ENCODE measurements around the gene C19orf73. TPM values are rescaled to one million over a fixed set of nuclear protein-coding genes. Genes with fewer than 3 reads are reported as not detected.

The C19orf73 gene
- total RNA-seq, 6 experiments from 2014 or later, result 0.73 to 8.1 (median 1.5) TPM

GRCh38 chr19:49109569-49110233 is 9.2 kb downstream of the C19orf73 start:
- ATAC-seq, result no peak
- intact Hi-C loops (cut with DNase I), result no loop called here
- H3K27ac ChIP-seq, result no peak overlapping the region
- H3K4me1 ChIP-seq, result peaks cover 0 to 6% (median 0%) of the 10 kb centered on the region in 4 donors
- no peaks in the 10 kb centered on the region for H3K27me3 ChIP-seq
- TF ChIP-seq, protein P1, sequence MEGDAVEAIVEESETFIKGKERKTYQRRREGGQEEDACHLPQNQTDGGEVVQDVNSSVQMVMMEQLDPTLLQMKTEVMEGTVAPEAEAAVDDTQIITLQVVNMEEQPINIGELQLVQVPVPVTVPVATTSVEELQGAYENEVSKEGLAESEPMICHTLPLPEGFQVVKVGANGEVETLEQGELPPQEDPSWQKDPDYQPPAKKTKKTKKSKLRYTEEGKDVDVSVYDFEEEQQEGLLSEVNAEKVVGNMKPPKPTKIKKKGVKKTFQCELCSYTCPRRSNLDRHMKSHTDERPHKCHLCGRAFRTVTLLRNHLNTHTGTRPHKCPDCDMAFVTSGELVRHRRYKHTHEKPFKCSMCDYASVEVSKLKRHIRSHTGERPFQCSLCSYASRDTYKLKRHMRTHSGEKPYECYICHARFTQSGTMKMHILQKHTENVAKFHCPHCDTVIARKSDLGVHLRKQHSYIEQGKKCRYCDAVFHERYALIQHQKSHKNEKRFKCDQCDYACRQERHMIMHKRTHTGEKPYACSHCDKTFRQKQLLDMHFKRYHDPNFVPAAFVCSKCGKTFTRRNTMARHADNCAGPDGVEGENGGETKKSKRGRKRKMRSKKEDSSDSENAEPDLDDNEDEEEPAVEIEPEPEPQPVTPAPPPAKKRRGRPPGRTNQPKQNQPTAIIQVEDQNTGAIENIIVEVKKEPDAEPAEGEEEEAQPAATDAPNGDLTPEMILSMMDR (IDR thresholded peaks at IDR 0.05), result no peak
- no peak for TF ChIP-seq POLR2A (IDR thresholded peaks at IDR 0.05)
- DNase-seq, result no peak
- no peaks in the 10 kb centered on the region for H3K9me3 ChIP-seq
- H3K4me3 ChIP-seq, result no peak overlapping the region
- 63% methylated on average over 4 of the region's 8 CpGs for WGBS (ENCODE audit: insufficient coverage, low coverage, low lambda C conversion rate, missing lambda C conversion rate)
- H3K36me3 ChIP-seq, result peaks cover 0 to 42% (median 14%) of the 10 kb centered on the region in 4 donors

- no peak for DNase-seq
- H3K27me3 ChIP-seq, result no peaks in the 10 kb centered on the region
- intact Hi-C loops (cut with DNase I), result no loop called here
- ATAC-seq, result no peak
- no peaks in the 10 kb centered on the region for H3K9me3 ChIP-seq
- WGBS (ENCODE audit: insufficient coverage, low coverage, low lambda C conversion rate, missing lambda C conversion rate), result 73% methylated on average over 3 of the region's 5 CpGs
- H3K4me1 ChIP-seq, result peaks cover 0 to 5% (median 0%) of the 10 kb centered on the region in 4 donors
- peaks cover 0 to 49% (median 15%) of the 10 kb centered on the region in 4 donors for H3K36me3 ChIP-seq
- TF ChIP-seq POLR2A (IDR thresholded peaks at IDR 0.05), result no peak
- TF ChIP-seq, protein P1 (IDR thresholded peaks at IDR 0.05), result no peak
- H3K4me3 ChIP-seq, result no peak overlapping the region
- H3K27ac ChIP-seq, result no peak overlapping the region
Measured at GRCh38 chr19:49109051-49109450, 9.9 kb downstream of the C19orf73 start.

- peaks cover 0 to 51% (median 16%) of the 10 kb centered on the region in 4 donors for H3K36me3 ChIP-seq
- intact Hi-C loops (cut with DNase I), result no loop called here
- H3K27me3 ChIP-seq, result no peaks in the 10 kb centered on the region
- H3K4me3 ChIP-seq, result no peak overlapping the region
- H3K27ac ChIP-seq, result no peak overlapping the region
- no peak for ATAC-seq
- TF ChIP-seq, protein P1 (IDR thresholded peaks at IDR 0.05), result no peak
- TF ChIP-seq POLR2A (IDR thresholded peaks at IDR 0.05), result no peak
- H3K4me1 ChIP-seq, result no peaks in the 10 kb centered on the region
- DNase-seq, result no peak
- WGBS (ENCODE audit: insufficient coverage, low coverage, low lambda C conversion rate, missing lambda C conversion rate), result 98% methylated on average over 33 of the region's 93 CpGs
- H3K9me3 ChIP-seq, result no peaks in the 10 kb centered on the region
Measured at GRCh38 chr19:49107625-49108459, 11.1 kb downstream of the C19orf73 start.

DNA sequence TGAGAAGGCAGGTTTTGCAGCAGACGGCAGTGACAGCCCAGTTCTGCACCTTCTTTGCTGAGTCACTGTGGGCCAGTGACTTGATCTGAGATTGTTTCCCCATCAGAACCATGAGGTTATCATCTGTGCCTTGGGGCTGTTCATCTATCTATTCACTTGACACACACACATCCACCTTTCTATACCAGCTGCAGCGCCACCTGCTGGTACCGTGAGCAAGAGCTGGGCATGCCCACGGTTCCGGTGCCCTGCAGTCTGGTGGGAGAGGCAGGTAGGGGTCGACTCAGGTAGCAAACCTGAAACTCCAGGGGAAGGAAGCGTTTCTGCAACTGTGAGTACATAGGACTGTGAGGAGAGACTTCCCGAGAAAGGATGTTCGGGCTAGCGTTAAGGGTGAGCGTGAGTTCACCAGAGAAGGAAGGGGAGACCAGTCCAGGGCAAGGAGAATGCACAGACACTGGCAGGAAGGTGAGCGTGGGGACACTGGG is 12.3 kb downstream of the C19orf73 start:
- TF ChIP-seq POLR2A (IDR thresholded peaks at IDR 0.05), result no peak
- TF ChIP-seq, protein P1 (IDR thresholded peaks at IDR 0.05), result peak; percentile 64 to 79 (median 78)
- intact Hi-C loops (cut with DNase I), result no loop called here
- ATAC-seq (peak; percentile 60 to 76 (median 66)), DNase-seq (peak in 1 of 3 donors; percentile 65)
- Histone ChIP-seq H3K27ac (no peak overlapping the region), H3K4me1 (no peaks in the 10 kb centered on the region), H3K9me3 (no peaks in the 10 kb centered on the region), H3K4me3 (no peak overlapping the region), H3K36me3 (peaks cover 0 to 63% (median 24%) of the 10 kb centered on the region in 4 donors), H3K27me3 (no peaks in the 10 kb centered on the region)
- 49% methylated on average over 10 of the region's 12 CpGs for WGBS (ENCODE audit: insufficient coverage, low coverage, low lambda C conversion rate, missing lambda C conversion rate)
